Osteoblast (primary cell): Measurements from ENCODE around the gene SLC7A9. TPM values are rescaled to one million over a fixed set of nuclear protein-coding genes. Genes with fewer than 3 reads are reported as not detected.
"Not testable (repeated sequence)": the region's sequence is repeated elsewhere in the genome, so short reads cannot be mapped to it uniquely, and the experiment has no call there.

Source experiments
- DNase-seq: peaks from one replicate; pipeline ENCODE4 v3.0.0; 2011; ENCODE audit warnings: low spot score, mixed read lengths; ENCODE audit not compliant: insufficient read length; ENCODE audit errors: missing footprints
- H2AFZ ChIP-seq: 2 replicates; pipeline ENCODE4 v1.6.0; 2011; ENCODE audit warnings: mild to moderate bottlenecking, low read length
- H3K27ac ChIP-seq: 2 replicates; pipeline ENCODE4 v1.5.1; 2011; ENCODE audit warnings: mild to moderate bottlenecking, low read depth, low read length, moderate library complexity
- H3K27me3 ChIP-seq: 2 replicates; pipeline ENCODE4 v1.6.0; 2012; ENCODE audit warnings: mild to moderate bottlenecking, control low read depth, inconsistent platforms, low read length, moderate library complexity; ENCODE audit not compliant: insufficient read depth
- H3K36me3 ChIP-seq: 2 replicates; pipeline ENCODE4 v1.5.1; 2011; ENCODE audit warnings: mild to moderate bottlenecking, low read length, control low read depth, moderate library complexity; ENCODE audit not compliant: insufficient read depth
- H3K4me1 ChIP-seq: 2 replicates; pipeline ENCODE4 v1.5.1; 2011; ENCODE audit warnings: mild to moderate bottlenecking, low read length, control low read depth, moderate library complexity; ENCODE audit not compliant: insufficient read depth
- H3K4me2 ChIP-seq: 2 replicates; pipeline ENCODE4 v1.6.0; 2011; ENCODE audit warnings: mild to moderate bottlenecking, low read length; ENCODE audit not compliant: insufficient read depth
- H3K4me3 ChIP-seq: fragments of 200-600 bp; sonication (generic); 3 replicates; pipeline ENCODE4 v1.5.1; 2012; ENCODE audit warnings: mild to moderate bottlenecking, low read length, inconsistent platforms; ENCODE audit not compliant: insufficient read depth
- H3K79me2 ChIP-seq: 2 replicates; pipeline ENCODE4 v1.6.0; 2012; ENCODE audit warnings: mild to moderate bottlenecking, low read length, control low read depth, inconsistent platforms; ENCODE audit not compliant: insufficient read depth
- H3K9me3 ChIP-seq: 2 replicates; pipeline ENCODE4 v1.5.1; 2011; ENCODE audit warnings: low read depth, low read length, control low read depth
- H4K20me1 ChIP-seq: 2 replicates; pipeline ENCODE4 v1.6.0; 2012; ENCODE audit warnings: mild to moderate bottlenecking, low read length, control low read depth; ENCODE audit not compliant: insufficient read depth
- CTCF ChIP-seq: IDR thresholded peaks from 2 replicates; pipeline ENCODE4 v1.5.1; 2011; ENCODE audit warnings: mild to moderate bottlenecking, low read depth, low read length, moderate library complexity; ENCODE audit errors: extremely low read depth
- total RNA-seq: library from RNA; depleted of rRNA; stranded (reverse); fragments of >200 nt; gene quantifications from 2 replicates; pipeline ENCODE4 v1.2.3, GENCODE V29; 2012

SLC7A9 gene
- total RNA-seq, 1 donor: under 0.01 TPM

- no peak for TF ChIP-seq CTCF
- Histone ChIP-seq H3K4me1 (no peaks in the 10 kb centered on the region), H2AFZ (no peak overlapping the region), H3K27me3 (no peaks in the 10 kb centered on the region), H3K9me3 (no peaks in the 10 kb centered on the region), H3K36me3 (no peaks in the 10 kb centered on the region), H3K4me2 (no peak overlapping the region), H3K79me2 (no peaks in the 10 kb centered on the region), H3K4me3 (no peak overlapping the region), H3K27ac (no peak overlapping the region), H4K20me1 (no peaks in the 10 kb centered on the region)
- no peak for DNase-seq
Observed at GRCh38 chr19:32842061-32842460, 27.5 kb downstream of the SLC7A9 start.

- no peaks in the 10 kb centered on the region for H3K9me3 ChIP-seq
- no peaks in the 10 kb centered on the region for H3K36me3 ChIP-seq
- no peak for TF ChIP-seq CTCF
- no peak overlapping the region for H3K4me2 ChIP-seq
- H2AFZ ChIP-seq: no peak overlapping the region
- no peak for DNase-seq
- H3K27me3 ChIP-seq: no peaks in the 10 kb centered on the region
- no peak overlapping the region for H3K4me3 ChIP-seq
- H3K79me2 ChIP-seq: no peaks in the 10 kb centered on the region
- H3K4me1 ChIP-seq: no peaks in the 10 kb centered on the region
- no peak overlapping the region for H3K27ac ChIP-seq
- H4K20me1 ChIP-seq: no peaks in the 10 kb centered on the region
Observed at GRCh38 chr19:32837531-32837930, 32.0 kb downstream of the SLC7A9 start.

DNA sequence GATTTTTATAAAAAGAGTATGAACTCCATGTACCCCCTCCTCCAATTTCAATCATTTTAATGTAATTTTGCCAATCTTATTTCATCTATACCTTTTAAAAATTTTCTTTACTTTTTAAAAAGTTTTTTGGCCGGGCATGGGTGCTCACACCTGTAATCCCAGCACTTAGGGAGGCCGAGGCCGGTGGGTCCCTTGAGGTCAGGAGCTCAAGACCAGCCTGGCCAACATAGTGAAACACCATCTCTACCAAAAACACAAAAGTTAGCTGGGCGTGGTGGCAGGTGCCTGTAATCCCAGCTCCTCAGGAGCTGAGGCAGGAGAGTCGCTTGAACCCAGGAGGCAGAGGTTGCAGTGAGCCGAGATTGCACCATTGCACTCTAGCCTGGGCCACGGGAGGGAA lies 36.2 kb downstream of the SLC7A9 start:
- H3K36me3 ChIP-seq, H3K4me1 ChIP-seq, H3K9me3 ChIP-seq, H3K79me2 ChIP-seq, H4K20me1 ChIP-seq, H2AFZ ChIP-seq, H3K4me2 ChIP-seq, DNase-seq, H3K27ac ChIP-seq, H3K4me3 ChIP-seq, H3K27me3 ChIP-seq: not testable (repeated sequence)

- not testable (repeated sequence) for H3K79me2 ChIP-seq, DNase-seq, H4K20me1 ChIP-seq, H3K4me1 ChIP-seq, H3K36me3 ChIP-seq, H2AFZ ChIP-seq, H3K27me3 ChIP-seq, H3K9me3 ChIP-seq, H3K27ac ChIP-seq, H3K4me3 ChIP-seq, H3K4me2 ChIP-seq
Observed at GRCh38 chr19:32832825-32833224, 36.7 kb downstream of the SLC7A9 start.

DNA sequence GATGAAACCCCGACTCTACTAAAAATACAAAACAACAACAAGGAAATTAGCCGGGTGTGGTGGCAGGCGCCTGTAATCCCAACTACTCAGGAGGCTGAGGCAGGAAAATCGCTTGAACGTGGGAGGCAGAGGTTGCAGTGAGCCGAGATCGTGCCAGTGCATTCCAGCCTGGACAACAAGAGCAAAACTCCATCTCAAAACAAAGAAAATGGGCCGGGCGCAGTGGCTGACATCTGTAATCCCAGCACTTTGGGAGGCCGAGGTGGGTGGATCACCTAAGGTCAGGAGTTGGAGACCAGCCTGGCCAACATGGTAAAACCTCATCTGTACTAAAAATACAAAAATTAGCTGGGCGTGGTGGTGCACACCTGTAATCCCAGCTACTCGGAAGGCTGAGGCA lies 37.5 kb downstream of the SLC7A9 start:
- H3K36me3 ChIP-seq, H3K4me1 ChIP-seq, H3K27ac ChIP-seq: not testable (repeated sequence)

More for the DNA sequence above, 37.5 kb downstream of the SLC7A9 start:
- not testable (repeated sequence) for H3K4me2 ChIP-seq, DNase-seq, H3K4me3 ChIP-seq, H3K9me3 ChIP-seq, H3K79me2 ChIP-seq, H4K20me1 ChIP-seq, H3K27me3 ChIP-seq, H2AFZ ChIP-seq
